Measurements from ENCODE around the gene GLG1.

DNA sequence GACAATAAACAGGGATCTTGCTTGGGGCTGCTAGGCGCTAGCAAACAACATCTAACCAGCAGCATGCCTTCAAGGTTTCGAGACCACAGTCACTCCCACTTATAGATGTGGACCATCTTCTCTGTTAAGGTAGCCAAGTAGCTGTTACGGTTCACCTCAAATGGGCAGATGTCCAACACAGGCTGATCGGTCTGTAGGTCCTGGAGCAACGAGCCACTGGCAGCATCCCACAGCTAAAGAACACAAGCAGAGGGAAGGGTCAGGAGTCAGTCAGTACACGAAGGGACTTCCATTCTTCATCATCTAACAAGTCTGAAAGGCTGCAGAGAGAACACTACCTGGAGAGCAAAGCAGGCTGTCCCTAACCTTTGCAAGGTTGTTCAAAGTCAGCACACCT is 16.9 kb upstream of the GLG1 start:
- TF ChIP-seq, protein P1, sequence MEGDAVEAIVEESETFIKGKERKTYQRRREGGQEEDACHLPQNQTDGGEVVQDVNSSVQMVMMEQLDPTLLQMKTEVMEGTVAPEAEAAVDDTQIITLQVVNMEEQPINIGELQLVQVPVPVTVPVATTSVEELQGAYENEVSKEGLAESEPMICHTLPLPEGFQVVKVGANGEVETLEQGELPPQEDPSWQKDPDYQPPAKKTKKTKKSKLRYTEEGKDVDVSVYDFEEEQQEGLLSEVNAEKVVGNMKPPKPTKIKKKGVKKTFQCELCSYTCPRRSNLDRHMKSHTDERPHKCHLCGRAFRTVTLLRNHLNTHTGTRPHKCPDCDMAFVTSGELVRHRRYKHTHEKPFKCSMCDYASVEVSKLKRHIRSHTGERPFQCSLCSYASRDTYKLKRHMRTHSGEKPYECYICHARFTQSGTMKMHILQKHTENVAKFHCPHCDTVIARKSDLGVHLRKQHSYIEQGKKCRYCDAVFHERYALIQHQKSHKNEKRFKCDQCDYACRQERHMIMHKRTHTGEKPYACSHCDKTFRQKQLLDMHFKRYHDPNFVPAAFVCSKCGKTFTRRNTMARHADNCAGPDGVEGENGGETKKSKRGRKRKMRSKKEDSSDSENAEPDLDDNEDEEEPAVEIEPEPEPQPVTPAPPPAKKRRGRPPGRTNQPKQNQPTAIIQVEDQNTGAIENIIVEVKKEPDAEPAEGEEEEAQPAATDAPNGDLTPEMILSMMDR (conservative IDR thresholded peaks at IDR 0.05; ENCODE audit: low read depth, low read length), result no peak
- TF ChIP-seq EZH2 (IDR thresholded peaks at IDR 0.05; ENCODE audit: borderline replicate concordance, low read depth, low read length, poor library complexity, severe bottlenecking), result no peak

All from A673 (cell line).